HG03066 (cell line): ENCODE measurements around the gene ZNF552.
A peak's percentile ranks its signal among the peaks of the same experiment; 100 is the strongest.
"Not testable (repeated sequence)": the region's sequence is repeated elsewhere in the genome, so short reads cannot be mapped to it uniquely, and the experiment has no call there.

Source experiments
- ATAC-seq: cut with Tn5 transposase; IDR thresholded peaks from one replicate; pipeline ENCODE4 v1.9.1; 2021; ENCODE audit warnings: low read depth; ENCODE audit not compliant: unreplicated experiment

Gene ZNF552

GRCh38 chr19:57814505-57815246, at the start of gene ZNF552:
TSS of gene ZNF552 (minus strand) at chr19:57814913. CDS start at chr19:57814743, 170 bp downstream.
- peak; percentile 55 for ATAC-seq

- ATAC-seq: not testable (repeated sequence)
Measured at GRCh38 chr19:57862351-57862750, 47.6 kb upstream of the ZNF552 start.

DNA sequence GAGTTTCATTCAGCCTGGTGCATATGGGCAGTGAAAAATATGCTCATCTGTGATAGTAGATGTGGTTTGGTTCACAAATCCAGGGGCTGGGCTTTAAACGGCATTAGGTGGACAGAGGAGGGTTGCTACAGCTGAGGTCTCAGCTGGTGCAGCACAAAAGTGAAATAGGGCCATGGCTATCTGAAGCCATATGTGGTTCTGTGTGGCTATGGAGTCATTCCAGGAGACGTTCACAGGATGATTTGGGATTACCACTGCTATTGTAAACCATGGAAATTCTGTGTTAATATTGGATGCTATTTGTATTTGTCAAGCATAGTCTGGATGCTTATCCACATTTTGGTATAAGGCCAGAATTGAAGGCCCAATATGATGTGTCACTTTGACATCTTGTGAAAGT, 39.4 kb upstream of the ZNF552 start:
- not testable (repeated sequence) for ATAC-seq

DNA sequence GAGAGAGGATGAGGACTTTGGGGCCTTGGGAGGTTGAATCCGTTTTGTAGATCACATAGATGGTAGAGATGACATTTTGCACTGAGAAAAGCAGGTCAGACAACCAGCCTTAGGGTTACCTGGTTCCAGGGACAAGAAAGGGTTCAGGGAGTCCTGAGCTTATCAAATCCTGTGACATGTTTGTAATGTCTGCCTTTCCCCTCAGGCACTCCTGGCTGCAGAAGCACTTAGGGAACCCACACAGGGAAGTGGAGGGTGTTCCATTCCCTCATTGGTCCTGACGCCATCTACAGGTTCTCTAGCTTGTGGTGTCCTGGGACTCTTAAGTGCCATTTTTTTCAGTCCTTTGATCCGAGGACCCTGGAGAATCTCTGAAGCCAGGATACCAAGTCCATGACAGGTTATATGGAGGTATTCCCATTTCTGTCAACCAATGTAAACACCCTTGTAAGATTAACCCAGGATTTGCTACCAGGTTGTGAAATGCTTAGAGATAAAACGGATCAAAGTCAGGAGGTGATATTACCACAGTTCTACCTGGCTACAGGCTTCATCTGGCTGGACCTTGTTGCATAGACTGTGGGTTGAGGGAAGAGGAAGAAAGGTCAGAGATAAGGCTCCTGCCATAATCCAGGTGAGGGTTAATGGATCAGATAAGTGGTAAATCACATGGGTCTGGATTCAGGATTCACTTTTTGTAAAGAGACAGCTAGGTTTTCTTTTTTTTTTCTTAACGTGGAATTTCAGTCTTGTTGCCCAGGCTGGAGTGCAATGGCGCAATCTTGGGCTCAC, 37.3 kb upstream of the ZNF552 start:
- not testable (repeated sequence) for ATAC-seq

DNA sequence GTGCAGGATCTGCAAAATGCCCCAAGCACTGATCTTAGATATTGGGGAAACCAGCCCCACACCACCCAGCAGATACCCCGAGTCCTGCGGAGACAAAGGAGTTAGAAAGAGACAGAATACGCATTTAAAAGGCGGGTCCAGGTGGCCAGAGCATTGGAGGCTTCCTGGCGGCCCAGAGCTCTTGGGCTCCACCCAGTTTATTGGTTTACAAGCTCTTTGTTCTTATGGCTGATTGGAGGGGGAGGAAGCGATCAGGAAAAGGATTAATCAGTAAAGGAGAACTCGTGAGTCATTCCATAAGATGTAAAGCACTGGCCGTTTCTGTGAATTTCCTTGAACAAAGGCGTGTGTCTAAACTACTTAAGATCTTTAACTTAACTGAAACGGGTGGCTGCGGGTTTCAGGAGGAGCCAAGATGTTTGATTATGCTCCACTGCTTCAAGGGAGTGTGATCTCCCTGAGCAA, 35.9 kb upstream of the ZNF552 start:
- no peak for ATAC-seq

GRCh38 chr19:57849666-57850473, 35.2 kb upstream of the ZNF552 start, which contains the start of gene ZNF587:
TSS of gene ZNF587 (plus strand) at chr19:57849859. CDS start at chr19:57850039, 180 bp downstream.
- ATAC-seq: peak; percentile 96

GRCh38 chr19:57849162-57849665, 34.5 kb upstream of the ZNF552 start:
- peak; percentile 25 for ATAC-seq

- not testable (repeated sequence) for ATAC-seq
Measured at GRCh38 chr19:57847164-57847563, 32.5 kb upstream of the ZNF552 start.

DNA sequence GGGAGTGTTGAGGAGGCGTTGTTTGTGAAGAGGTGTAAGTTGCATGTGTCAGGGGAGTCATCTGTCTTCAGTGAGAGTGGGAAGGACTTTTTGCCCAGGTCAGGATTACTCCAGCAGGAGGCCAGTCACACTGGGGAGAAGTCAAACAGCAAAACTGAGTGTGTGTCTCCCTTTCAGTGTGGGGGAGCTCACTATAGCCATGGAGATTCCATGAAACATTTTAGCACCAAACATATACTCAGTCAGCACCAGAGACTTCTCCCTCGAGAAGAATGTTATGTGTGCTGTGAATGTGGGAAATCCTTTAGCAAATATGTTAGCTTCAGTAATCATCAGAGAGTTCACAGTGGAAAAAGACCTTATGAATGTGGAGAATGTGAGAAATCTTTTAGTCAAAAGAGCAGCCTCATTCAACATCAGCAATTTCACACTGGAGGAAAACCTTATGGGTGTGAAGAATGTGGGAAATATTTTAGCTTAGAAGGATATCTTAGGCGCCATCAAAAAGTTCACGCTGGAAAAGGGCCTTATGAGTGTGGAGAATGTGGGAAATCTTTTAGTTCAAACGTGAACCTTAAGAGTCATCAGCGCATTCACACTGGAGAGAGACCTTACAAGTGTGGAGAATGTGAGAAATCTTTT, 26.5 kb upstream of the ZNF552 start:
- ATAC-seq: no peak

GRCh38 chr19:57838622-57839191, 24.0 kb upstream of the ZNF552 start:
- ATAC-seq: not testable (repeated sequence)

GRCh38 chr19:57836991-57837390, 22.3 kb upstream of the ZNF552 start:
- not testable (repeated sequence) for ATAC-seq

DNA sequence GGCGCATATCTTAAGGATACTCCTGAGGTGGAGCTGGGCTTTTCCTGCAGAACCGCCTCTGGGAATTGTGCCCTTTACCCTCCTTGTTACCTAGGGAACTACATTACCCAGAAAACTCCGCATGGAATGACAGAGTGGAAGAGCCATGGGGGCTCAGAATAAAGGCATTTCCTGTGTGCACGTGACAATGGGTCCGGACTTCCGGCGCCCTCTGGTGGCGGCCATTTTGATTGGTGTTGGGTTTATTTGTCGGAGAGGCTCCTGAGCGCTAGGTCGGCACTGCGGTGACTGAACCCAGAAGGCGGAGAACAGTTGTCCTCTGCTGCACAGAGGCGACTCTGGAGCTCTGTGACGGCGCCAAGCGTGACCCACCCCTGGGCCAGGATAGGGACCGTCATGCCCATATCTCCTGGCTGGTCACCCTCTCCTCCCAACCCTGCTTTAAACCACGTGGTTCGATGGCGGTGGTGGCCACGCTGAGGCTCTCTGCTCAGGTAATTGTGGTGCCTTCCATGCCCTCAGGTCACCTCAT, 15.4 kb upstream of the ZNF552 start, which contains the start of gene ZNF587B:
Gene ZNF587B, plus strand, starts transcription at position 229 of the 532 bp plus-strand sequence. Its CDS starts 230 bp downstream, at position 459.
- ATAC-seq: no peak

DNA sequence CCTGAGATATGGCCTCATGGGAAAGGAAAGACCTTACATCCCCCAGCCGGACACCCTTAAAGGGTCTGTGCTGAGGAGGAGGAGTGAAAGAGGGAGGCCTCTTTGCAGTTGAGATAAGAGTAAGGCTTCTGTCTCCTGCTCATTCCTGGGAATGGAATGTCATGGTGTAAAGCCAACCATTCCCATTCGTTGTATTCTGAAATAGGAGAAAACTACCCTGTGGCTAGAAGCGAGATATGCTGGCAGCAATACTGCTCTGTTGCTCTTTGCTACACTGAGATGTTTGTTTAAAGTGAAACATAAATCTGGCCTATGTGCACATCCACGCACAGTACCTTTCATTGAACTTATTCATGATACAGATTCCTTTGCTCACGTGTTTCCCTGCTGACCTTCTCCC, 14.6 kb upstream of the ZNF552 start:
- ATAC-seq: no peak

GRCh38 chr19:57825511-57825910, 10.8 kb upstream of the ZNF552 start:
- ATAC-seq: no peak

GRCh38 chr19:57823608-57824007, 8.9 kb upstream of the ZNF552 start:
- not testable (repeated sequence) for ATAC-seq

- ATAC-seq: not testable (repeated sequence)
Measured at GRCh38 chr19:57823155-57823554, 8.4 kb upstream of the ZNF552 start.

- not testable (repeated sequence) for ATAC-seq
Measured at GRCh38 chr19:57821501-57821900, 6.8 kb upstream of the ZNF552 start.

GRCh38 chr19:57821095-57821494, 6.4 kb upstream of the ZNF552 start:
- ATAC-seq: not testable (repeated sequence)

DNA sequence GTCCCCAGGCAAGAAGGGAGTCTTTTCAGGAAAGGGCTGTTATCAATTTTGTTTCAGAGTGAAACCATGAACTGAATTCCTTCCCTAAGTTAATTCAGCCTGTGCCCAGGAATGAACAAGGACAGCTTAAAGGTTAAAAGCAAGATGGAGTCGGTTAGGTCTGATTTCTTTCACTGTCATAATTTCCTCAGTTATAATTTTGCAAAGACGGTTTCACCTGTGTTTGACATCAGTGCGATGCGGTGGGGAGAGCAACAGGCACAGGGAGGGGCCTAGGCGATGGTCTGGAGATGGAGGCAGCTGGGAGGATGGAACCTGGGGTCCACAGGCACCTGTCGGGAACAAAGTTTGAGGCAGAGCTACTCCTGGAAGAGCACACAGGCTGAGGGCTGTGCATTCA, 5.9 kb upstream of the ZNF552 start:
- no peak for ATAC-seq
